Panc1 (cell line): ENCODE data around the gene TSPAN4.

ENCODE experiments used
- POLR2AphosphoS5 ChIP-seq: IDR thresholded peaks from 2 replicates; pipeline ENCODE4 v1.6.1; 2012; ENCODE audit warnings: mild to moderate bottlenecking, low read depth, low read length, moderate library complexity
- TCF7L2 ChIP-seq: IDR thresholded peaks from 2 replicates; pipeline ENCODE4 v1.6.1; 2011; ENCODE audit warnings: mild to moderate bottlenecking, low read depth, low read length, inconsistent platforms

DNA sequence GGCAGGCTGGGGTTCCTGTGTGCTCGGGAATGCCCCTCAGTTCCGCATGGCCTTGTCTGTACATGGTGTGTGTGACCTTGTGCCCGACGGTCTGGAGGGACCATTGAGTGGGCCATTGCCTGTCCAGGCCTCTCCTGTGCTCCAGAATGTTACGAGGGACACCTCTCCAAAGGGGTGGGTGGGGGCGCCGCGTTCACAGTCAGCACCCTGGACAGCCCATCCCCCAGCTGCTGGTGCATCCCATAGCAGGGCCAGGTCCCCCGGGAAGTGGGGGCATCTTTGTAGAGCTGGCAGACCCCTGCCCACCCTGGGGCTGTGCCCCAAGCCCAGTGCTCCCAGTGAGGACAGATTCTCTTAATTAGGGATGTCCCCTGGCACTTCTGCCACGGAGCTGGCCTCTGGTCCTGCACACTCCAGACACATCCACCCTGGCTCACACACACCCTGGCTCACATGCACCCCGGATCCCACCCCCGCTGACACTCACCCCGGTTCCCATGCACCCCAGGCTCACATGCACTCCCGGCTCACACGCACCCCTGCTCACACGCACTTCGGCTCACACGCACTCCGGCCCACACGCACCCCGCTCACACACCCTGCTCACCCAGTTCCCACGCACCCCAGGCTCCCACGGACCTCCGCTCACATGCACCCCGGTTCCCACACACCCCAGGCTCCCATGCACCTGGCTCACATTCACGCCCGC, 15.6 kb downstream of the TSPAN4 start:
- no peak for TF ChIP-seq POLR2AphosphoS5
- TF ChIP-seq TCF7L2, result no peak
